ENCODE measurements around the gene RRP9. TPM values are rescaled to one million over a fixed set of nuclear protein-coding genes. Genes with fewer than 3 reads are reported as not detected.

The RRP9 gene
- total and polyA plus RNA-seq, 10 donors, result 9.5 to 26.6 (median 14.1) TPM

DNA sequence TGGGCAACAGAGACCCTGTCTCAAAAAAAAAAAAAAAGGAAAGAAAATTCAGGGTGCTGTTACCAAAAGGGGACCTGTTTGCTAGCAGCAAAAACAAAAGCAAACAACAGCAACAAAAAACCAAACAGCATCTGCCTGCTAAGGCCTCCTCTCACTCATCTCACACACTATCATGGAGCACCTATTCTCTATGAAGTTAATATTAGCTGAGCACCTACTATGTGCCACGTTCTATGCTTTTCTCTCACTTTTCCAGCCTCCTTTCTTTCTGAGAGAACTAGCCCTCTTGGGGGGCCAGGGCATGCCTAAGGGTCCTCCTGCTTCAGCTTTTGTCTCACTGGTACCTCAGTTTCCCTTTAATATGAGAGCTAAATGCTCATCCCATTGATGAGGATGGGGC is 13.0 kb upstream of the RRP9 start:
- H3K36me3 ChIP-seq, result peaks cover 0 to 23% (median 0%) of the 10 kb centered on the region in 6 donors
- peaks cover 6 to 40% (median 21%) of the 10 kb centered on the region in 6 donors for H3K4me1 ChIP-seq
- H3K4me3 ChIP-seq, result no peak overlapping the region
- no peak overlapping the region for H3K27ac ChIP-seq
- DNase-seq, result no peak
- 71 to 88% (median 82%) methylated on average over 1 of the region's 1 CpG for WGBS, 5 donors
- H3K27me3 ChIP-seq (replicated peaks in 1 of 7), result peaks cover 0 to 46% (median 15%) of the 10 kb centered on the region in 7 donors
- intact Hi-C loops (cut with DNase I; ENCODE audit: low total_unique reads), result no loop called here
- no peaks in the 10 kb centered on the region for H3K9me3 ChIP-seq
- TF ChIP-seq, protein P1, sequence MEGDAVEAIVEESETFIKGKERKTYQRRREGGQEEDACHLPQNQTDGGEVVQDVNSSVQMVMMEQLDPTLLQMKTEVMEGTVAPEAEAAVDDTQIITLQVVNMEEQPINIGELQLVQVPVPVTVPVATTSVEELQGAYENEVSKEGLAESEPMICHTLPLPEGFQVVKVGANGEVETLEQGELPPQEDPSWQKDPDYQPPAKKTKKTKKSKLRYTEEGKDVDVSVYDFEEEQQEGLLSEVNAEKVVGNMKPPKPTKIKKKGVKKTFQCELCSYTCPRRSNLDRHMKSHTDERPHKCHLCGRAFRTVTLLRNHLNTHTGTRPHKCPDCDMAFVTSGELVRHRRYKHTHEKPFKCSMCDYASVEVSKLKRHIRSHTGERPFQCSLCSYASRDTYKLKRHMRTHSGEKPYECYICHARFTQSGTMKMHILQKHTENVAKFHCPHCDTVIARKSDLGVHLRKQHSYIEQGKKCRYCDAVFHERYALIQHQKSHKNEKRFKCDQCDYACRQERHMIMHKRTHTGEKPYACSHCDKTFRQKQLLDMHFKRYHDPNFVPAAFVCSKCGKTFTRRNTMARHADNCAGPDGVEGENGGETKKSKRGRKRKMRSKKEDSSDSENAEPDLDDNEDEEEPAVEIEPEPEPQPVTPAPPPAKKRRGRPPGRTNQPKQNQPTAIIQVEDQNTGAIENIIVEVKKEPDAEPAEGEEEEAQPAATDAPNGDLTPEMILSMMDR (IDR thresholded peaks at IDR 0.05 in 8 of 11, conservative IDR thresholded peaks at IDR 0.05 in 3 of 11), result no peak
- TF ChIP-seq POLR2A (IDR thresholded peaks at IDR 0.05), result no peak
- no peak for TF ChIP-seq POLR2AphosphoS5 (IDR thresholded peaks at IDR 0.05)

DNA sequence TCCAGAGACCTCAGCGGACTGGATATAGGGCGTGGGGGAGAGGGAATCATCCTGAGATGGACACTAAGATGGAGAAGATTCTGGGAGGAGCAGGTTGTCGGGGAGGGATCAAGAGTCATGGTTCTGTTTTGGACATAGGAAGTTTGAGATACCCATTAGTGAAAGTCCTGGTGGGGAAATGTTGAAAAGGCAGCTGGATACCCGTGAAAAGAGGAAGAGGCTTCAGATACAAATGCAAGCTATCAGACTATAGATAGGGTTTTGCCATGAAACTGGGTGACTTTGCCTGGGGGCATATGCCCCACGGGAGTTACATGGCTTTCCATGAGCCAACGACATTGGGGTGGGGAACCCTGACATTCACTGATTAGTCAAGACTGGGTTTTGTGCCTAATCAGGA is 12.4 kb upstream of the RRP9 start:
- no peaks in the 10 kb centered on the region for H3K9me3 ChIP-seq
- TF ChIP-seq POLR2AphosphoS5 (IDR thresholded peaks at IDR 0.05), result no peak
- TF ChIP-seq, protein P1 (IDR thresholded peaks at IDR 0.05 in 8 of 11, conservative IDR thresholded peaks at IDR 0.05 in 3 of 11), result peak in 1 of 11 experiments; percentile 5
- no peak for DNase-seq
- H3K27me3 ChIP-seq (replicated peaks in 1 of 7), result peaks cover 0 to 46% (median 15%) of the 10 kb centered on the region in 7 donors
- no peak overlapping the region for H3K4me3 ChIP-seq
- peaks cover 6 to 40% (median 21%) of the 10 kb centered on the region in 6 donors for H3K4me1 ChIP-seq
- WGBS, 5 donors, result 51 to 68% (median 62%) methylated on average over 6 of the region's 6 CpGs
- intact Hi-C loops (cut with DNase I; ENCODE audit: low total_unique reads), result no loop called here
- H3K27ac ChIP-seq, result no peak overlapping the region
- peaks cover 0 to 21% (median 0%) of the 10 kb centered on the region in 6 donors for H3K36me3 ChIP-seq

DNA sequence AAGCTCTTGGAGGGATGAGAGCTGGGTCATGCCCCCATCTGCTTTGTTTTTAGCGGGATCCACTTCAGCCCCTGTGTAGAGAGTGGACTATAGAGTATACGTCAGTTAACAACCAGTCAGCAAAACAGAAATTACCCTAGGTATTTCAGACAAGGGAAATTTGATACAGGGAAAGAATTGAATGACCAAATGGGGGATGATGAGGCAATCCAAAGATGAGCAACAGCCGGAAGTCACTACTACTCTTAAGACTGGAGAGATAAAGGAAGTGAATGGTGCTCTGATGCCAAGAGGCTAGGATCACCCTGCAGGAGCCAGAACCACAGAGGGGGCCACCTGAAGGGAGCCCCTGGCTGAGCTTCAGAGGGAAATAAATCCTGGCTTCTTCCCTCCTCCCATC is 11.7 kb upstream of the RRP9 start:
- H3K9me3 ChIP-seq, result no peaks in the 10 kb centered on the region
- TF ChIP-seq POLR2AphosphoS5 (IDR thresholded peaks at IDR 0.05), result no peak
- TF ChIP-seq, protein P1 (IDR thresholded peaks at IDR 0.05 in 8 of 11, conservative IDR thresholded peaks at IDR 0.05 in 3 of 11), result no peak

DNA sequence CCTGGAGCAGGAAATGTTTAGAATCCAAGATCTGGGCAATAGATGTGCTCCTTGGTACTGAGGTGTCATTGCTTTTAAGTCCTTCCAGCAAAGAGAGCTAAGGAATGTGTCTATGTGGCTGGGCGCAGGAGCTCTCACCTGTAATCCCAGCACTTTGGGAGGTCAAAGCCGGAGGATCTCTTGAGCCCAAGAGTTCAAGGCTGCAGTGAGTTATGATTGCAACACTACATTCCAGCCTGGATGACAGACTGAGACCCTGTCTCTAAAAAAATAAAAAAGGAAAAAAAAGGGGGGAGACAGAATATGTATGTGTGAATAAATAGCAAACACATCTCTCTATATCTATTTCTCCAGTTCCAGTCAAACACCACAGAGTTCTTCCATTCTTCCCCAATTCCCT is 9.2 kb upstream of the RRP9 start:
- intact Hi-C loops (cut with DNase I; ENCODE audit: low total_unique reads), result no loop called here
- no peak overlapping the region for H3K4me3 ChIP-seq
- peaks cover 0 to 30% (median 3%) of the 10 kb centered on the region in 6 donors for H3K36me3 ChIP-seq
- peaks cover 0 to 24% (median 8%) of the 10 kb centered on the region in 6 donors for H3K4me1 ChIP-seq
- H3K27me3 ChIP-seq (replicated peaks in 1 of 7), result peaks cover 0 to 24% (median 9%) of the 10 kb centered on the region in 7 donors
- H3K9me3 ChIP-seq, result no peaks in the 10 kb centered on the region
- TF ChIP-seq POLR2AphosphoS5 (IDR thresholded peaks at IDR 0.05) (no peak), POLR2A (IDR thresholded peaks at IDR 0.05) (no peak)
- TF ChIP-seq, protein P1 (IDR thresholded peaks at IDR 0.05 in 8 of 11, conservative IDR thresholded peaks at IDR 0.05 in 3 of 11), result no peak
- H3K27ac ChIP-seq, result no peak overlapping the region
- WGBS, 5 donors, result 92 to 100% (median 94%) methylated on average over 2 of the region's 2 CpGs
- DNase-seq, result peak; percentile 6

More for the DNA sequence above, 11.7 kb upstream of the RRP9 start:
- H3K4me3 ChIP-seq, result no peak overlapping the region
- no peak for DNase-seq
- H3K27me3 ChIP-seq (replicated peaks in 1 of 7), result peaks cover 0 to 46% (median 15%) of the 10 kb centered on the region in 7 donors
- peaks cover 6 to 40% (median 21%) of the 10 kb centered on the region in 6 donors for H3K4me1 ChIP-seq
- no peak overlapping the region for H3K27ac ChIP-seq
- 54 to 80% (median 64%) methylated on average over 3 of the region's 3 CpGs for WGBS, 5 donors
- intact Hi-C loops (cut with DNase I; ENCODE audit: low total_unique reads), result no loop called here
- H3K36me3 ChIP-seq, result peaks cover 0 to 21% (median 0%) of the 10 kb centered on the region in 6 donors
